Measurements from ENCODE around the gene GPR132.

DNA sequence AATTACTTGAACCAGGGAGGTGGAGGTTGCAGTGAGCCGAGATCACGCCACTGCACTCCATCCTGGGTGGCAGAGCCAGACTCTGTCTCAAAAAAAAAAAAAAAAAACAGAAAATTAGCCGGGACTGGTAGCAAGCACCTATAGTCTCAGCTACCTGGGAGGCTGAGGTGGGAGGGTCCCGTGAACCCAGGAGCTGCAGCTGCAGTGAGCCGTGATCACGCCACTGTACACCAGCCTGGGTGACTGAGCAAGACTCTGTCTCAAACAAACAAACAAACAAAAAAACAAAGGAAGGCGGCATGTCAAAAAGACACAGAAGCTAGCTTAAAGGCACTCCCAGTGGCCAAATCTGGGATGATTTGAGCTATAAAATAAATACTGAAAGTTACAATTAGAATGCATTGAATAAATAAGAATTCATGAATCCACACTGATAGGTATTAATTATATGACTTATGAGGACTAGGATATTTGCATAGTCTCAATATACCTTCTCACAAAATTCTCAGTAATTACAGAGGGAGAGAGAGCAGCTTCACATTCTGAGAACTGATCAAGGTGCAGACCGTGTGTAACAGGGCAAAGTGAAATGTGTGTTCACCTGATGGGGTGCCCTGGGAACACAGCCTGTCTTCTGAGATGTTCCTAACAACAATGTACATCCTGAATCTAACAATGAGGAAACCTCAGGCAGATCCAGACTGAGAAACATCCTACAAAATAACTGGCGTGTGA lies 42.7 kb upstream of the GPR132 start:
- TF ChIP-seq CTCF (IDR thresholded peaks at IDR 0.05; ENCODE audit: control extremely low read depth in 1 of 3, insufficient read depth in 1 of 3, low read depth in 1 of 3, low read length in 3 of 3) (no peak), SP2 (IDR thresholded peaks at IDR 0.05; ENCODE audit: low read length) (no peak)

Measured in H1 (cell line).